DMS79 (cell line): ENCODE measurements around the gene PPP1R16B.
"Not testable (repeated sequence)": the region's sequence is repeated elsewhere in the genome, so short reads cannot be mapped to it uniquely, and the experiment has no call there.

Source experiments
- DNase-seq: peaks from one replicate; lab custom pipeline; 2025; lab: John Stamatoyannopoulos, UW

PPP1R16B gene

GRCh38 chr20:38791940-38792339 lies 13.6 kb upstream of the PPP1R16B start:
- DNase-seq, result no peak

- not testable (repeated sequence) for DNase-seq
These were observed 11.4 kb upstream of the PPP1R16B start for GRCh38 chr20:38794057-38794456.

- DNase-seq, result no peak
These were observed 7.2 kb upstream of the PPP1R16B start for GRCh38 chr20:38798266-38798665.

- DNase-seq, result no peak
These were observed 6.3 kb upstream of the PPP1R16B start for GRCh38 chr20:38799203-38799602.

GRCh38 chr20:38800882-38801281 lies 4.6 kb upstream of the PPP1R16B start:
- DNase-seq, result no peak

- DNase-seq, result no peak
These were observed 1.3 kb upstream of the PPP1R16B start for GRCh38 chr20:38804221-38804620.

- no peak for DNase-seq
These were observed 605 bp upstream of the PPP1R16B start for GRCh38 chr20:38804682-38805501.

- no peak for DNase-seq
These were observed 709 bp downstream of the PPP1R16B start for GRCh38 chr20:38805958-38806854.

- peak; percentile 13 for DNase-seq
These were observed 1.6 kb downstream of the PPP1R16B start for GRCh38 chr20:38806855-38807655.

- no peak for DNase-seq
These were observed 4.4 kb downstream of the PPP1R16B start for GRCh38 chr20:38809942-38810341.

GRCh38 chr20:38810926-38811630 lies 5.6 kb downstream of the PPP1R16B start:
- DNase-seq, result no peak

GRCh38 chr20:38811769-38812168 lies 6.3 kb downstream of the PPP1R16B start:
- no peak for DNase-seq

GRCh38 chr20:38812182-38812581 lies 6.7 kb downstream of the PPP1R16B start:
- DNase-seq, result no peak

GRCh38 chr20:38812709-38813573 lies 7.4 kb downstream of the PPP1R16B start:
- DNase-seq, result no peak

GRCh38 chr20:38813574-38813962 lies 8.1 kb downstream of the PPP1R16B start:
- DNase-seq, result not testable (repeated sequence)

- DNase-seq, result no peak
These were observed 9.9 kb downstream of the PPP1R16B start for GRCh38 chr20:38815446-38815845.

- DNase-seq, result no peak
These were observed 12.9 kb downstream of the PPP1R16B start for GRCh38 chr20:38818113-38819065.

- DNase-seq, result no peak
These were observed 20.0 kb downstream of the PPP1R16B start for GRCh38 chr20:38825571-38825900.

- DNase-seq, result peak; percentile 38
These were observed 20.6 kb downstream of the PPP1R16B start for GRCh38 chr20:38825901-38826625.
